WTC11 (cell line): ENCODE data around the gene C22orf42. TPM values are rescaled to one million over a fixed set of nuclear protein-coding genes. Genes with fewer than 3 reads are reported as not detected.
A peak's percentile ranks its signal among the peaks of the same experiment; 100 is the strongest.

Experiments used
- ATAC-seq: fragments of 200-7000 bp; cut with Tn5 transposase; 2 replicates; pipeline ENCODE4 v1.10.0; 2021; ENCODE audit warnings: mild to moderate bottlenecking, moderate library complexity
- CTCF ChIA-PET: fragments of 300-600 bp; sonication (Branson Sonifier 250); formaldehyde crosslinking; loops from one replicate; lab custom pipeline; 2021; ENCODE audit warnings: antibody characterized with exemption; lab: Charles Lee
- POLR2A ChIA-PET: fragments of 350-600 bp; sonication (Branson Sonifier 250); formaldehyde crosslinking; loops from one replicate; lab custom pipeline; 2021; ENCODE audit warnings: antibody characterized with exemption; lab: Charles Lee
- DNase-seq: peaks from one replicate; pipeline ENCODE4 v3.0.0; 2021; ENCODE audit warnings: low spot score
- H3K27ac Mint-ChIP-seq: 2 replicates; pipeline ENCODE4 v1.8.0; 2021; ENCODE audit warnings: mixed read lengths
- H3K27me3 Mint-ChIP-seq: 2 replicates; pipeline ENCODE4 v1.8.0; 2021; ENCODE audit warnings: low read depth, mild to moderate bottlenecking, moderate library complexity, mixed read lengths
- H3K36me3 Mint-ChIP-seq: 2 replicates; pipeline ENCODE4 v1.8.0; 2021; ENCODE audit warnings: mixed read lengths
- H3K4me1 Mint-ChIP-seq: 2 replicates; pipeline ENCODE4 v1.8.0; 2022; ENCODE audit warnings: mixed read lengths
- H3K4me3 Mint-ChIP-seq: 2 replicates; pipeline ENCODE4 v1.8.0; 2021; ENCODE audit warnings: mild to moderate bottlenecking, moderate library complexity, mixed read lengths
- H3K9me3 Mint-ChIP-seq: 2 replicates; pipeline ENCODE4 v1.8.0; 2021; ENCODE audit warnings: mixed read lengths
- FOXP1 ChIP-seq: sonication (generic); formaldehyde crosslinking; IDR thresholded peaks from 2 replicates; pipeline ENCODE4 v1.8.0; 2022; ENCODE audit warnings: missing genetic modification reagents, mild to moderate bottlenecking, moderate library complexity, borderline replicate concordance
- MXD4 ChIP-seq: fragments of 250-450 bp; sonication (Bioruptor Pico); IDR thresholded peaks from 2 replicates; pipeline ENCODE4 v1.8.0; 2021; ENCODE audit warnings: mild to moderate bottlenecking, moderate library complexity, borderline replicate concordance
- SMAD3 ChIP-seq: sonication (generic); formaldehyde crosslinking; IDR thresholded peaks from 2 replicates; pipeline ENCODE4 v1.8.0; 2022; ENCODE audit warnings: missing genetic modification reagents, mild to moderate bottlenecking, borderline replicate concordance
- ZNF232 ChIP-seq: sonication (generic); formaldehyde crosslinking; IDR thresholded peaks from 2 replicates; pipeline ENCODE4 v1.8.0; 2022; ENCODE audit warnings: mild to moderate bottlenecking, missing genetic modification reagents
- ZNF317 ChIP-seq: sonication (generic); formaldehyde crosslinking; IDR thresholded peaks from 2 replicates; pipeline ENCODE4 v1.8.1; 2023; ENCODE audit warnings: low read depth, mild to moderate bottlenecking, moderate library complexity, missing genetic modification reagents, borderline replicate concordance
- ZNF396 ChIP-seq: fragments of 250-450 bp; sonication (Bioruptor Pico); IDR thresholded peaks from 2 replicates; pipeline ENCODE4 v1.8.0; 2021; ENCODE audit warnings: mild to moderate bottlenecking, moderate library complexity, borderline replicate concordance
- ZNF423 ChIP-seq: fragments of 250-450 bp; sonication (Bioruptor Pico); IDR thresholded peaks from 2 replicates; pipeline ENCODE4 v2.1.2; 2022; ENCODE audit warnings: mild to moderate bottlenecking, moderate library complexity
- total RNA-seq: library from RNA; stranded (reverse); gene quantifications from 3 replicates; pipeline ENCODE4 v1.2.3, GENCODE V29; 2021
- TF ChIP-seq, protein P1 (sequence below): fragments of 250-450 bp; sonication (Bioruptor Pico); IDR thresholded peaks from 2 replicates; pipeline ENCODE4 v1.9.0; 2021; ENCODE audit warnings: mild to moderate bottlenecking
- TF ChIP-seq, protein P2 (sequence below): fragments of 250-450 bp; sonication (Bioruptor Pico); IDR thresholded peaks from 2 replicates; pipeline ENCODE4 v1.9.0; 2021; ENCODE audit warnings: moderate library complexity, mild to moderate bottlenecking, inconsistent platforms, borderline replicate concordance
- TF ChIP-seq, protein P3 (sequence below): sonication (generic); formaldehyde crosslinking; IDR thresholded peaks from 2 replicates; pipeline ENCODE4 v1.8.0; 2022; ENCODE audit warnings: mild to moderate bottlenecking, missing genetic modification reagents
- TF ChIP-seq, protein P4 (sequence below): sonication (generic); formaldehyde crosslinking; IDR thresholded peaks from 2 replicates; pipeline ENCODE4 v1.8.0; 2023; ENCODE audit warnings: missing genetic modification reagents
- TF ChIP-seq, protein P5 (sequence below): sonication (generic); formaldehyde crosslinking; IDR thresholded peaks from 2 replicates; pipeline ENCODE4 v1.8.1; 2023; ENCODE audit warnings: mild to moderate bottlenecking, missing genetic modification reagents, moderate library complexity
- TF ChIP-seq, protein P6 (sequence below): sonication (generic); formaldehyde crosslinking; IDR thresholded peaks from 2 replicates; pipeline ENCODE4 v1.8.1; 2022; ENCODE audit warnings: mild to moderate bottlenecking, moderate library complexity, missing genetic modification reagents
- TF ChIP-seq, protein P7 (sequence below): sonication (generic); formaldehyde crosslinking; IDR thresholded peaks from 2 replicates; pipeline ENCODE4 v1.8.1; 2023; ENCODE audit warnings: mild to moderate bottlenecking, missing genetic modification reagents, moderate library complexity

C22orf42 gene
- total RNA-seq, 1 experiment from 2014 or later: 0.61 TPM

DNA sequence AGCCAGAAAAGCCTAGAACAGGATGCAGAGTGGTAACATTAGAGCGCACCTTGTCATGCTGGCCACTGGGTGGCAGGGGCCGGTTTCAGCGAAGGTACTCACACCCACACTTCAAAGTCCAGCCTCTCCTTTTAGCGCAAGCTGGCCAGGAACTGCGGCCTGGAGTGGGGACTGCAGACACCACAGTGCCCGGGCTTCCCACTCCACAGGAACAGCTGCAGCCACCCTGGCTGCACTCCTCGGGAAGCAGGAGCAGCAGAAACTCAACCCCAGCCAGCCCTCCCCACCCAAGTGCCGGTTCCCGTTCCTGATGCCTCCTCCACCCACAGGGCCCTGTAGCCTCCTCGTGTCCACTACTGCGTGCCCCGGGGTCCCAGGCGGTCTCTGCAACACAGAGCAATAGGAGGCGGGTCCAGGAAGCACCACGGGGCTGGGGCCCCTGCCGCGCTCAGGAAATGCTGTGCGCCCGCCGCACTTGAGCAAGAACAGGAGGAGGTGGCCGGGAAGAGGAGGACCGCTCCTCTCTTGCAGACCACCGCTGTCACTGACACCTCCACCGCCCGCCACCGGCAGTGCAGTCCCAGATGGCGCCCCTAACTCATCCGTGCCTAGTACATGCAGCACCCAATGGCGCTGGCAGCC, 43.6 kb upstream of the C22orf42 start (continued):
- TF ChIP-seq, protein P1, sequence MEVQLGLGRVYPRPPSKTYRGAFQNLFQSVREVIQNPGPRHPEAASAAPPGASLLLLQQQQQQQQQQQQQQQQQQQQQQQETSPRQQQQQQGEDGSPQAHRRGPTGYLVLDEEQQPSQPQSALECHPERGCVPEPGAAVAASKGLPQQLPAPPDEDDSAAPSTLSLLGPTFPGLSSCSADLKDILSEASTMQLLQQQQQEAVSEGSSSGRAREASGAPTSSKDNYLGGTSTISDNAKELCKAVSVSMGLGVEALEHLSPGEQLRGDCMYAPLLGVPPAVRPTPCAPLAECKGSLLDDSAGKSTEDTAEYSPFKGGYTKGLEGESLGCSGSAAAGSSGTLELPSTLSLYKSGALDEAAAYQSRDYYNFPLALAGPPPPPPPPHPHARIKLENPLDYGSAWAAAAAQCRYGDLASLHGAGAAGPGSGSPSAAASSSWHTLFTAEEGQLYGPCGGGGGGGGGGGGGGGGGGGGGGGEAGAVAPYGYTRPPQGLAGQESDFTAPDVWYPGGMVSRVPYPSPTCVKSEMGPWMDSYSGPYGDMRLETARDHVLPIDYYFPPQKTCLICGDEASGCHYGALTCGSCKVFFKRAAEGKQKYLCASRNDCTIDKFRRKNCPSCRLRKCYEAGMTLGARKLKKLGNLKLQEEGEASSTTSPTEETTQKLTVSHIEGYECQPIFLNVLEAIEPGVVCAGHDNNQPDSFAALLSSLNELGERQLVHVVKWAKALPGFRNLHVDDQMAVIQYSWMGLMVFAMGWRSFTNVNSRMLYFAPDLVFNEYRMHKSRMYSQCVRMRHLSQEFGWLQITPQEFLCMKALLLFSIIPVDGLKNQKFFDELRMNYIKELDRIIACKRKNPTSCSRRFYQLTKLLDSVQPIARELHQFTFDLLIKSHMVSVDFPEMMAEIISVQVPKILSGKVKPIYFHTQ (CRISPR knock-in tag): no peak
- TF ChIP-seq FOXP1 (CRISPR knock-in tag): 0 out of 2 replicates have a peak, but pooled peaks have one; percentile 36

DNA sequence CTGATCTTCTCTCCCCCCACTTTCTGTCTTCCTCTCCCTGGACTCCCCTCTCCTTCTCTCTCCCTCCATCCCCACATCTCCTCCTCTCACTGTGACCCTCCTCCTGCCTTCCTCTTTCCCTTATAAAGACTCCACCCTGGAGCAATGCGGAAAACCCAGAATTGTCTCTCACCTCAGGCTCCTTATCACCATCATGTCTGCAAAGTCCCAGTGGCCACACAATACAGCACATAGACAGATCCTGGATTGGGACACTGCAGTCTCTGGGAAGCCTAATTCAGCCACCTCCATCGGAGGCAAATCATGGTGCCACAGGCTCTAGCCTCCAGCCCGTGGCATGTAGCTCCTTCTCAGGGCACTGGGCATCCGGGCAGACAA, 43.0 kb upstream of the C22orf42 start:
- Mint-ChIP-seq H3K36me3 (no peaks in the 10 kb centered on the region), H3K27ac (no peak overlapping the region), H3K4me3 (peak overlapping the region; percentile 82; the same call in 1 of the 2 replicates), H3K9me3 (no peaks in the 10 kb centered on the region), H3K4me1 (peaks cover 52% of the 10 kb centered on the region), H3K27me3 (peaks cover 60% of the 10 kb centered on the region)
- ATAC-seq (no peak), DNase-seq (no peak)
- ChIA-PET POLR2A (no interaction called here), CTCF (interaction anchor here (0.6 to 2.7 kb wide), 27 partner anchors 9 to 360 kb away, joined by 3 to 21 read pairs (median 4); partner anchors contain the start of gene RTCB)
- no peak for TF ChIP-seq SMAD3 (CRISPR knock-in tag)
- no peak for TF ChIP-seq MXD4
- TF ChIP-seq, protein P2, sequence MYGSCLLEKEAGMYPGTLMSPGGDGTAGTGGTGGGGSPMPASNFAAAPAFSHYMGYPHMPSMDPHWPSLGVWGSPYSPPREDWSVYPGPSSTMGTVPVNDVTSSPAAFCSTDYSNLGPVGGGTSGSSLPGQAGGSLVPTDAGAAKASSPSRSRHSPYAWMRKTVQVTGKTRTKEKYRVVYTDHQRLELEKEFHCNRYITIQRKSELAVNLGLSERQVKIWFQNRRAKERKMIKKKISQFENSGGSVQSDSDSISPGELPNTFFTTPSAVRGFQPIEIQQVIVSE (CRISPR knock-in tag): no peak
- TF ChIP-seq, protein P3, sequence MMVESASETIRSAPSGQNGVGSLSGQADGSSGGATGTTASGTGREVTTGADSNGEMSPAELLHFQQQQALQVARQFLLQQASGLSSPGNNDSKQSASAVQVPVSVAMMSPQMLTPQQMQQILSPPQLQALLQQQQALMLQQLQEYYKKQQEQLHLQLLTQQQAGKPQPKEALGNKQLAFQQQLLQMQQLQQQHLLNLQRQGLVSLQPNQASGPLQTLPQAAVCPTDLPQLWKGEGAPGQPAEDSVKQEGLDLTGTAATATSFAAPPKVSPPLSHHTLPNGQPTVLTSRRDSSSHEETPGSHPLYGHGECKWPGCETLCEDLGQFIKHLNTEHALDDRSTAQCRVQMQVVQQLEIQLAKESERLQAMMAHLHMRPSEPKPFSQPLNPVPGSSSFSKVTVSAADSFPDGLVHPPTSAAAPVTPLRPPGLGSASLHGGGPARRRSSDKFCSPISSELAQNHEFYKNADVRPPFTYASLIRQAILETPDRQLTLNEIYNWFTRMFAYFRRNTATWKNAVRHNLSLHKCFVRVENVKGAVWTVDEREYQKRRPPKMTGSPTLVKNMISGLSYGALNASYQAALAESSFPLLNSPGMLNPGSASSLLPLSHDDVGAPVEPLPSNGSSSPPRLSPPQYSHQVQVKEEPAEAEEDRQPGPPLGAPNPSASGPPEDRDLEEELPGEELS (CRISPR knock-in tag): no peak
- no peak for TF ChIP-seq ZNF423 (CRISPR knock-in tag)
- TF ChIP-seq, protein P4, sequence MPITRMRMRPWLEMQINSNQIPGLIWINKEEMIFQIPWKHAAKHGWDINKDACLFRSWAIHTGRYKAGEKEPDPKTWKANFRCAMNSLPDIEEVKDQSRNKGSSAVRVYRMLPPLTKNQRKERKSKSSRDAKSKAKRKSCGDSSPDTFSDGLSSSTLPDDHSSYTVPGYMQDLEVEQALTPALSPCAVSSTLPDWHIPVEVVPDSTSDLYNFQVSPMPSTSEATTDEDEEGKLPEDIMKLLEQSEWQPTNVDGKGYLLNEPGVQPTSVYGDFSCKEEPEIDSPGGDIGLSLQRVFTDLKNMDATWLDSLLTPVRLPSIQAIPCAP (CRISPR knock-in tag): no peak
- TF ChIP-seq, protein P5, sequence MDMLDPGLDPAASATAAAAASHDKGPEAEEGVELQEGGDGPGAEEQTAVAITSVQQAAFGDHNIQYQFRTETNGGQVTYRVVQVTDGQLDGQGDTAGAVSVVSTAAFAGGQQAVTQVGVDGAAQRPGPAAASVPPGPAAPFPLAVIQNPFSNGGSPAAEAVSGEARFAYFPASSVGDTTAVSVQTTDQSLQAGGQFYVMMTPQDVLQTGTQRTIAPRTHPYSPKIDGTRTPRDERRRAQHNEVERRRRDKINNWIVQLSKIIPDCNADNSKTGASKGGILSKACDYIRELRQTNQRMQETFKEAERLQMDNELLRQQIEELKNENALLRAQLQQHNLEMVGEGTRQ (CRISPR knock-in tag): no peak
- no peak for TF ChIP-seq ZNF396 (CRISPR knock-in tag)
- no peak for TF ChIP-seq ZNF317 (CRISPR knock-in tag)
- TF ChIP-seq, protein P6, sequence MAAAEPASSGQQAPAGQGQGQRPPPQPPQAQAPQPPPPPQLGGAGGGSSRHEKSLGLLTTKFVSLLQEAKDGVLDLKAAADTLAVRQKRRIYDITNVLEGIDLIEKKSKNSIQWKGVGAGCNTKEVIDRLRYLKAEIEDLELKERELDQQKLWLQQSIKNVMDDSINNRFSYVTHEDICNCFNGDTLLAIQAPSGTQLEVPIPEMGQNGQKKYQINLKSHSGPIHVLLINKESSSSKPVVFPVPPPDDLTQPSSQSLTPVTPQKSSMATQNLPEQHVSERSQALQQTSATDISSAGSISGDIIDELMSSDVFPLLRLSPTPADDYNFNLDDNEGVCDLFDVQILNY (CRISPR knock-in tag): no peak
- TF ChIP-seq, protein P7, sequence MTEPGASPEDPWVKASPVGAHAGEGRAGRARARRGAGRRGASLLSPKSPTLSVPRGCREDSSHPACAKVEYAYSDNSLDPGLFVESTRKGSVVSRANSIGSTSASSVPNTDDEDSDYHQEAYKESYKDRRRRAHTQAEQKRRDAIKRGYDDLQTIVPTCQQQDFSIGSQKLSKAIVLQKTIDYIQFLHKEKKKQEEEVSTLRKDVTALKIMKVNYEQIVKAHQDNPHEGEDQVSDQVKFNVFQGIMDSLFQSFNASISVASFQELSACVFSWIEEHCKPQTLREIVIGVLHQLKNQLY (CRISPR knock-in tag): no peak
- TF ChIP-seq ZNF232 (CRISPR knock-in tag): no peak
